ENCODE data around the gene MCM7.
A peak's percentile ranks its signal among the peaks of the same experiment; 100 is the strongest.

Gene MCM7

GRCh38 chr7:100091411-100092181 is 9.6 kb downstream of the MCM7 start:
- no peaks in the 10 kb centered on the region for H3K9me3 ChIP-seq (ENCODE audit: insufficient read depth, low read depth, low read length)
- no peak for TF ChIP-seq EZH2phosphoT487 (IDR thresholded peaks at IDR 0.05; ENCODE audit: borderline replicate concordance)
- TF ChIP-seq, protein P1, sequence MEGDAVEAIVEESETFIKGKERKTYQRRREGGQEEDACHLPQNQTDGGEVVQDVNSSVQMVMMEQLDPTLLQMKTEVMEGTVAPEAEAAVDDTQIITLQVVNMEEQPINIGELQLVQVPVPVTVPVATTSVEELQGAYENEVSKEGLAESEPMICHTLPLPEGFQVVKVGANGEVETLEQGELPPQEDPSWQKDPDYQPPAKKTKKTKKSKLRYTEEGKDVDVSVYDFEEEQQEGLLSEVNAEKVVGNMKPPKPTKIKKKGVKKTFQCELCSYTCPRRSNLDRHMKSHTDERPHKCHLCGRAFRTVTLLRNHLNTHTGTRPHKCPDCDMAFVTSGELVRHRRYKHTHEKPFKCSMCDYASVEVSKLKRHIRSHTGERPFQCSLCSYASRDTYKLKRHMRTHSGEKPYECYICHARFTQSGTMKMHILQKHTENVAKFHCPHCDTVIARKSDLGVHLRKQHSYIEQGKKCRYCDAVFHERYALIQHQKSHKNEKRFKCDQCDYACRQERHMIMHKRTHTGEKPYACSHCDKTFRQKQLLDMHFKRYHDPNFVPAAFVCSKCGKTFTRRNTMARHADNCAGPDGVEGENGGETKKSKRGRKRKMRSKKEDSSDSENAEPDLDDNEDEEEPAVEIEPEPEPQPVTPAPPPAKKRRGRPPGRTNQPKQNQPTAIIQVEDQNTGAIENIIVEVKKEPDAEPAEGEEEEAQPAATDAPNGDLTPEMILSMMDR (conservative IDR thresholded peaks at IDR 0.05; ENCODE audit: low read length): peak; percentile 21; the same call in 1 of the 2 replicates
- H4K20me1 ChIP-seq (ENCODE audit: insufficient read depth, low read length, poor library complexity, severe bottlenecking): peaks cover 50% of the 10 kb centered on the region
- H3F3A ChIP-seq (ENCODE audit: low read depth): peaks cover 26% of the 10 kb centered on the region; the same call in 1 of the 2 replicates
- no peak overlapping the region for H3K9ac ChIP-seq (ENCODE audit: low read depth, low read length, poor library complexity, severe bottlenecking)
- no peak overlapping the region for H2AFZ ChIP-seq (ENCODE audit: low read length)
- peaks cover 19% of the 10 kb centered on the region for H3K4me1 ChIP-seq (ENCODE audit: insufficient read depth, low read length, poor library complexity, severe bottlenecking)
- H3K9me2 ChIP-seq (replicated peaks; ENCODE audit: low read depth, low read length): no peaks in the 10 kb centered on the region
- H3K36me3 ChIP-seq (ENCODE audit: insufficient read depth, low read length): peaks cover 59% of the 10 kb centered on the region
- H3K4me3 ChIP-seq (ENCODE audit: low read length, poor library complexity, severe bottlenecking): no peak overlapping the region
- H3K79me2 ChIP-seq (ENCODE audit: insufficient read depth, low read length): peaks cover 65% of the 10 kb centered on the region
- no peak overlapping the region for H3K4me2 ChIP-seq (ENCODE audit: low read depth, low read length, poor library complexity, severe bottlenecking)
- no peaks in the 10 kb centered on the region for H3K27me3 ChIP-seq (ENCODE audit: insufficient read depth, low read length, poor library complexity, severe bottlenecking)

DNA sequence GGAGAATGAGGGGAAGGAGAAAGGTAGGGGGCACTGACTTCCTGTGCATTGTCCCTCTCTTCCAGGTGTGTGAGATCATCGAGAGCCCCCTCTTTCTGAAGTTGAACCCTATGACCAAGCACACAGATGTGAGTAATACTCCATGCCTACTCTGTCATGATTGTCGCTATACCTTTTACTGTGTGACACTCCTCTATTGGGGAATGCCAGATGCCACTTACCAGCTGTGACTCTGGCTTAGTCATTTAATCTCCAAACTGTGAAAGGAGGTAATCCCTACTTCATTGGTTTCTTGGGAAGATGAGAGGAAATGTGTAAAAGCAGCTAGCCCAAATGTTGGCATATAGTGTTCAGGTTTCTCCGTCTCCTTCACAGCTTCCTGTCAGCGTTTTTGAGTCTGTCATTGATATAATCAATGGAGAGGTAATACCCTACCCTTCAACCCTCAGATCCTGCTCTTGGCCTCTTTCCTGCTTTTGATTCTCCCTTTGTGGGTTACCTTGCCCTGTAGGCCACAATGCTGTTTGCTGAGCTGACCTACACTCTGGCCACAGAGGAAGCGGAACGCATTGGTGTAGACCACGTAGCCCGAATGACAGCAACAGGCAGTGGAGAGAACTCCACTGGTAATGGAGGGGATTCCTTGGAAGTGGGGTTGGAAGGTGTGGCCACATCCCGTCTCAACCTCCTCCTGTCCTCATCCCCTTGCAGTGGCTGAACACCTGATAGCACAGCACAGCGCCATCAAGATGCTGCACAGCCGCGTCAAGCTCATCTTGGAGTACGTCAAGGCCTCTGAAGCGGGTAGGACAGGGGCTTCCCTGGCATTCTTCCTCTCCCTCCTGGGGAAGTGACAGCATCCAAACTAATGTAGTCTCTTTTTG is 10.4 kb downstream of the MCM7 start:
- peaks cover 50% of the 10 kb centered on the region for H3K36me3 ChIP-seq (ENCODE audit: insufficient read depth, low read length)
- H3K27me3 ChIP-seq (ENCODE audit: insufficient read depth, low read length, poor library complexity, severe bottlenecking): no peaks in the 10 kb centered on the region
- peaks cover 57% of the 10 kb centered on the region for H3K79me2 ChIP-seq (ENCODE audit: insufficient read depth, low read length)
- peaks cover 19% of the 10 kb centered on the region for H3K4me1 ChIP-seq (ENCODE audit: insufficient read depth, low read length, poor library complexity, severe bottlenecking)
- peaks cover 26% of the 10 kb centered on the region; the same call in 1 of the 2 replicates for H3F3A ChIP-seq (ENCODE audit: low read depth)
- H3K4me2 ChIP-seq (ENCODE audit: low read depth, low read length, poor library complexity, severe bottlenecking): peak overlapping the region; percentile 98
- no peak overlapping the region for H2AFZ ChIP-seq (ENCODE audit: low read length)
- no peak overlapping the region for H3K9ac ChIP-seq (ENCODE audit: low read depth, low read length, poor library complexity, severe bottlenecking)
- no peaks in the 10 kb centered on the region for H3K9me3 ChIP-seq (ENCODE audit: insufficient read depth, low read depth, low read length)
- peaks cover 43% of the 10 kb centered on the region for H4K20me1 ChIP-seq (ENCODE audit: insufficient read depth, low read length, poor library complexity, severe bottlenecking)
- H3K4me3 ChIP-seq (ENCODE audit: low read length, poor library complexity, severe bottlenecking): no peak overlapping the region
- H3K9me2 ChIP-seq (replicated peaks; ENCODE audit: low read depth, low read length): no peaks in the 10 kb centered on the region
- TF ChIP-seq EZH2phosphoT487 (IDR thresholded peaks at IDR 0.05; ENCODE audit: borderline replicate concordance): no peak
- TF ChIP-seq, protein P1 (conservative IDR thresholded peaks at IDR 0.05; ENCODE audit: low read length): no peak

DNA sequence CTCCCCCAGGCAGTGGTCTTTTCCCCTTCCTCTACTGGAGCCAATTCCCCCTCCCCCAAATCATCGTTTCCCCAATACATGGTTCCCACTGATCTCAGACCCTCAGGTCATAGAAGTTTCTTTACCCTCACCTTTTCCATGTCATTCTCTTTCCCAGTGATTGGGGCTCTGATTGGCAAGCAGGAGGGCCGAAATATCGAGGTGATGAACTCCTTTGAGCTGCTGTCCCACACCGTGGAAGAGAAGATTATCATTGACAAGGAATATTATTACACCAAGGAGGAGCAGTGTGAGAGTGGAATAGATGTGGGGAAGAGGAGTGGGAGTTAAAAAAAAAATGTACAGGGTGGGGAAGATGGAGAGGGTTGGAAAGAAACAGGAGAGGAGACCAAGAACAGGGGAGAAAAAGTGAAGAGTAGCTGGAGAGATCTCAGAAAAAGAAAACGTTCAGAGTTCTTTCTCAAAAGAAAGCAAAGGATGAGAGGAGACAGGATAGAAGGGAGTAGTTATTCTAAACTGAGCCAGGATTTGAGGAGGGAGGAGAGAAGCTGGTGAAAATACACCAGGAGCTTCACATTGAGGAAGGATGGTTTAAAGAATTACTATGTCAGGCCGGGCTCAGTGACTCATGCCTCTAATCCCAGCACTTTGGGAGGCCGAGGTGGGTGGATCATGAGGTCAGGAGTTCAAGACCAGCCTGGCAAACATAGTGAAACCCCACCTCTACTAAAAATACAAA is 11.6 kb downstream of the MCM7 start:
- Histone ChIP-seq H3F3A (ENCODE audit: low read depth) (peaks cover 25% of the 10 kb centered on the region; the same call in 1 of the 2 replicates), H4K20me1 (ENCODE audit: insufficient read depth, low read length, poor library complexity, severe bottlenecking) (peaks cover 32% of the 10 kb centered on the region), H3K36me3 (ENCODE audit: insufficient read depth, low read length) (peaks cover 39% of the 10 kb centered on the region), H3K27me3 (ENCODE audit: insufficient read depth, low read length, poor library complexity, severe bottlenecking) (no peaks in the 10 kb centered on the region), H3K9me2 (replicated peaks; ENCODE audit: low read depth, low read length) (no peaks in the 10 kb centered on the region), H2AFZ (ENCODE audit: low read length) (peak overlapping the region; percentile 96), H3K4me2 (ENCODE audit: low read depth, low read length, poor library complexity, severe bottlenecking) (peak overlapping the region; percentile 98), H3K79me2 (ENCODE audit: insufficient read depth, low read length) (peaks cover 45% of the 10 kb centered on the region), H3K4me1 (ENCODE audit: insufficient read depth, low read length, poor library complexity, severe bottlenecking) (peaks cover 19% of the 10 kb centered on the region), H3K9me3 (ENCODE audit: insufficient read depth, low read depth, low read length) (no peaks in the 10 kb centered on the region), H3K4me3 (ENCODE audit: low read length, poor library complexity, severe bottlenecking) (peak overlapping the region; percentile 97), H3K9ac (ENCODE audit: low read depth, low read length, poor library complexity, severe bottlenecking) (peak overlapping the region; percentile 97)
- no peak for TF ChIP-seq EZH2phosphoT487 (IDR thresholded peaks at IDR 0.05; ENCODE audit: borderline replicate concordance)
- TF ChIP-seq, protein P1 (conservative IDR thresholded peaks at IDR 0.05; ENCODE audit: low read length): no peak
